ENCODE measurements around the gene TLL1.

TLL1 gene

DNA sequence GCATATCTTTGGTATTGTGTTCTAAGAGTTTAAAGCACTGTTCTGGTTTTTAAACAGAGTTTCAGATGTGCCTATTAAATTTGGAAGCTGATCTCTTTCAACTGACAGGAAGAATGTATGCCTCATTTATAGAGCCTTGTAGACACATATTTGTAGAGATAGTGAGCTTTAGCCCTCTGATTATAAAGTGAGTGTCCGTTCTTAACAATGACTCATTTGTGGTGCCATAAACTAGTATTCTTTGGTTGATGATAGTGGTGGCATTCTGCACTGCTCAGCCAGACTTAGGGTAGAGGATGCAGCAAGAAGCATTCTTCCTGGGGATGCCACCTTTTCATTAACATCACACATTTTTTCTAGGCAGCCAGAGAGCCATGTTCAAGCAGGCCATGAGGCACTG, 121.7 kb downstream of the TLL1 start:
- Histone ChIP-seq H3K79me2 (ENCODE audit: insufficient read depth, low read length) (no peaks in the 10 kb centered on the region), H2AFZ (ENCODE audit: low read length) (no peak overlapping the region), H3F3A (ENCODE audit: insufficient read depth, low read length) (no peaks in the 10 kb centered on the region), H3K4me3 (ENCODE audit: low read depth, low read length, poor library complexity, severe bottlenecking) (no peak overlapping the region), H3K36me3 (ENCODE audit: insufficient read depth, low read length) (no peaks in the 10 kb centered on the region), H3K4me2 (ENCODE audit: low read length) (no peak overlapping the region), H4K20me1 (ENCODE audit: insufficient read depth, low read length) (no peaks in the 10 kb centered on the region), H3K9ac (ENCODE audit: low read length) (no peak overlapping the region), H3K4me1 (ENCODE audit: insufficient read depth, low read length, severe bottlenecking) (no peaks in the 10 kb centered on the region), H3K9me3 (ENCODE audit: low read length) (no peaks in the 10 kb centered on the region), H3K27me3 (ENCODE audit: insufficient read depth, low read length) (no peaks in the 10 kb centered on the region), H3K27ac (ENCODE audit: low read depth, low read length, poor library complexity, severe bottlenecking) (no peak overlapping the region), H3K9me2 (ENCODE audit: low read depth, low read length) (no peaks in the 10 kb centered on the region)
- no peak for TF ChIP-seq EZH2 (IDR thresholded peaks at IDR 0.05; ENCODE audit: borderline replicate concordance, low read length)
- TF ChIP-seq, protein P1, sequence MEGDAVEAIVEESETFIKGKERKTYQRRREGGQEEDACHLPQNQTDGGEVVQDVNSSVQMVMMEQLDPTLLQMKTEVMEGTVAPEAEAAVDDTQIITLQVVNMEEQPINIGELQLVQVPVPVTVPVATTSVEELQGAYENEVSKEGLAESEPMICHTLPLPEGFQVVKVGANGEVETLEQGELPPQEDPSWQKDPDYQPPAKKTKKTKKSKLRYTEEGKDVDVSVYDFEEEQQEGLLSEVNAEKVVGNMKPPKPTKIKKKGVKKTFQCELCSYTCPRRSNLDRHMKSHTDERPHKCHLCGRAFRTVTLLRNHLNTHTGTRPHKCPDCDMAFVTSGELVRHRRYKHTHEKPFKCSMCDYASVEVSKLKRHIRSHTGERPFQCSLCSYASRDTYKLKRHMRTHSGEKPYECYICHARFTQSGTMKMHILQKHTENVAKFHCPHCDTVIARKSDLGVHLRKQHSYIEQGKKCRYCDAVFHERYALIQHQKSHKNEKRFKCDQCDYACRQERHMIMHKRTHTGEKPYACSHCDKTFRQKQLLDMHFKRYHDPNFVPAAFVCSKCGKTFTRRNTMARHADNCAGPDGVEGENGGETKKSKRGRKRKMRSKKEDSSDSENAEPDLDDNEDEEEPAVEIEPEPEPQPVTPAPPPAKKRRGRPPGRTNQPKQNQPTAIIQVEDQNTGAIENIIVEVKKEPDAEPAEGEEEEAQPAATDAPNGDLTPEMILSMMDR (IDR thresholded peaks at IDR 0.05; ENCODE audit: low read length) = no peak

DNA sequence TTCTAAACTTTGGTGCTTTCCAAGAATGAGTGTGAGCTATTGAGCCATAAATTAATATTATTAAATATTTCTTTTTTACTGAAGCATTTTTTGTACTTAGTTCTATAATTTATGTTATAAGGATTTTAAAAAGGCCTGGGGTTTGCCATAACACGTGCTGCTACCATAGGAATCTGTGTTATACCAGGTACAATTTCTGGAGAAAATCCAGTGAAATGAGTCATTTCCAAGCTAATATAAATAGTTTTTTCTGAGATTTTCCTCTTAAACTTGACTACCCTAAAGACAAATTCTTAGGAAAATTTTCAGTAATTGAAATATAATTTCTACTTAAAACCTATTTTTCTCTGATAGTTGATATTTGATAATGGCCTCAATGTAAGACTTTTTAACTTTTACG, 130.8 kb downstream of the TLL1 start:
- no peaks in the 10 kb centered on the region for H3K36me3 ChIP-seq (ENCODE audit: insufficient read depth, low read length)
- H3K9me3 ChIP-seq (ENCODE audit: low read length) = no peaks in the 10 kb centered on the region
- no peaks in the 10 kb centered on the region for H3K9me2 ChIP-seq (ENCODE audit: low read depth, low read length)
- no peak for TF ChIP-seq EZH2 (IDR thresholded peaks at IDR 0.05; ENCODE audit: borderline replicate concordance, low read length)
- TF ChIP-seq, protein P1 (IDR thresholded peaks at IDR 0.05; ENCODE audit: low read length) = no peak
- H3K4me1 ChIP-seq (ENCODE audit: insufficient read depth, low read length, severe bottlenecking) = no peaks in the 10 kb centered on the region
- H3K79me2 ChIP-seq (ENCODE audit: insufficient read depth, low read length) = no peaks in the 10 kb centered on the region
- no peak overlapping the region for H3K9ac ChIP-seq (ENCODE audit: low read length)
- no peak overlapping the region for H3K4me2 ChIP-seq (ENCODE audit: low read length)
- H3K27ac ChIP-seq (ENCODE audit: low read depth, low read length, poor library complexity, severe bottlenecking) = no peak overlapping the region
- H4K20me1 ChIP-seq (ENCODE audit: insufficient read depth, low read length) = no peaks in the 10 kb centered on the region
- H2AFZ ChIP-seq (ENCODE audit: low read length) = no peak overlapping the region
- no peak overlapping the region for H3K4me3 ChIP-seq (ENCODE audit: low read depth, low read length, poor library complexity, severe bottlenecking)
- H3K27me3 ChIP-seq (ENCODE audit: insufficient read depth, low read length) = no peaks in the 10 kb centered on the region
- no peaks in the 10 kb centered on the region for H3F3A ChIP-seq (ENCODE audit: insufficient read depth, low read length)

DNA sequence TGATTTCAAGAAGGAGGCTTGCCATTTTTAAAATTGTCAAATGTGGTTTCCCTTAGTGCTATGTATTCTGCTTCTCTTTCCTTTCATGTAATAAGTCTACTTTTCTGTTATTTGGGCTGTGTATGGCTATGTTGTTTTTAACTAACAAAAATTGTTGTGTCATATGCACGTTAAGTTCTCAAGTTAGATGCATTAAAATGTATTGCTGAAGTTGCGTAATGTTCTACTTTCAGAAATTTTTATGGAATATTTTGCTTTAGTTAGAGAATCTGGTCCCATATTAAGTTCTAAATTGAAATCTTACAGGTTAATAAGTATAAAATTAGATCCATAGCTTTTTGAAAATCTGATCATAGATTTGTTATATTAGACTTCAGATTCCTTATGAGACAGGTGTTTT, 133.2 kb downstream of the TLL1 start:
- no peaks in the 10 kb centered on the region for H3K4me1 ChIP-seq (ENCODE audit: insufficient read depth, low read length, severe bottlenecking)
- H3F3A ChIP-seq (ENCODE audit: insufficient read depth, low read length) = no peaks in the 10 kb centered on the region
- no peak overlapping the region for H3K4me3 ChIP-seq (ENCODE audit: low read depth, low read length, poor library complexity, severe bottlenecking)
- no peak overlapping the region for H3K27ac ChIP-seq (ENCODE audit: low read depth, low read length, poor library complexity, severe bottlenecking)
- TF ChIP-seq, protein P1 (IDR thresholded peaks at IDR 0.05; ENCODE audit: low read length) = no peak
- no peak for TF ChIP-seq EZH2 (IDR thresholded peaks at IDR 0.05; ENCODE audit: borderline replicate concordance, low read length)
- no peak overlapping the region for H2AFZ ChIP-seq (ENCODE audit: low read length)
- H3K27me3 ChIP-seq (ENCODE audit: insufficient read depth, low read length) = no peaks in the 10 kb centered on the region
- no peaks in the 10 kb centered on the region for H3K79me2 ChIP-seq (ENCODE audit: insufficient read depth, low read length)
- H3K9ac ChIP-seq (ENCODE audit: low read length) = no peak overlapping the region
- H3K36me3 ChIP-seq (ENCODE audit: insufficient read depth, low read length) = no peaks in the 10 kb centered on the region
- H3K9me2 ChIP-seq (ENCODE audit: low read depth, low read length) = no peaks in the 10 kb centered on the region
- no peak overlapping the region for H3K4me2 ChIP-seq (ENCODE audit: low read length)
- no peaks in the 10 kb centered on the region for H4K20me1 ChIP-seq (ENCODE audit: insufficient read depth, low read length)
- H3K9me3 ChIP-seq (ENCODE audit: low read length) = no peaks in the 10 kb centered on the region
